DMS 273 (cell line): ENCODE data around the gene SMOC1.

Experiments used
- DNase-seq: peaks from one replicate; lab custom pipeline; 2025; ENCODE audit not compliant: unreplicated experiment; lab: John Stamatoyannopoulos, UW

The SMOC1 gene

GRCh38 chr14:69979882-69980281 is 100.7 kb downstream of the SMOC1 start:
- DNase-seq: no peak

GRCh38 chr14:69980457-69981425 is 101.5 kb downstream of the SMOC1 start:
- DNase-seq: no peak

- no peak for DNase-seq
Measured at GRCh38 chr14:69982220-69982839, 103.1 kb downstream of the SMOC1 start.

GRCh38 chr14:69982886-69983285 is 103.7 kb downstream of the SMOC1 start:
- no peak for DNase-seq

GRCh38 chr14:69983317-69983716 is 104.1 kb downstream of the SMOC1 start:
- no peak for DNase-seq

- DNase-seq: no peak
Measured at GRCh38 chr14:69985463-69985862, 106.2 kb downstream of the SMOC1 start.

GRCh38 chr14:69986336-69986735 is 107.1 kb downstream of the SMOC1 start:
- no peak for DNase-seq

GRCh38 chr14:69987406-69988121 is 108.3 kb downstream of the SMOC1 start:
- no peak for DNase-seq

- DNase-seq: no peak
Measured at GRCh38 chr14:69988979-69989378, 109.8 kb downstream of the SMOC1 start.

- no peak for DNase-seq
Measured at GRCh38 chr14:69989622-69990021, 110.4 kb downstream of the SMOC1 start.

- no peak for DNase-seq
Measured at GRCh38 chr14:69990323-69990722, 111.1 kb downstream of the SMOC1 start.

- DNase-seq: no peak
Measured at GRCh38 chr14:69991422-69991821, 112.2 kb downstream of the SMOC1 start.

- DNase-seq: no peak
Measured at GRCh38 chr14:69992564-69992963, 113.3 kb downstream of the SMOC1 start.

GRCh38 chr14:69993326-69993725 is 114.1 kb downstream of the SMOC1 start:
- no peak for DNase-seq

- no peak for DNase-seq
Measured at GRCh38 chr14:69994002-69994401, 114.8 kb downstream of the SMOC1 start.

- DNase-seq: no peak
Measured at GRCh38 chr14:69996216-69996615, 117.0 kb downstream of the SMOC1 start.

- peak; percentile 43 for DNase-seq
Measured at GRCh38 chr14:69997849-69998248, 118.6 kb downstream of the SMOC1 start.

- DNase-seq: no peak
Measured at GRCh38 chr14:69999261-69999674, 120.1 kb downstream of the SMOC1 start.

- no peak for DNase-seq
Measured at GRCh38 chr14:70000601-70001000, 121.4 kb downstream of the SMOC1 start.

- no peak for DNase-seq
Measured at GRCh38 chr14:70002589-70003346, 123.6 kb downstream of the SMOC1 start.

- DNase-seq: no peak
Measured at GRCh38 chr14:70004791-70005190, 125.6 kb downstream of the SMOC1 start.
